Measurements from ENCODE around the gene PEX6.

PEX6 gene

DNA sequence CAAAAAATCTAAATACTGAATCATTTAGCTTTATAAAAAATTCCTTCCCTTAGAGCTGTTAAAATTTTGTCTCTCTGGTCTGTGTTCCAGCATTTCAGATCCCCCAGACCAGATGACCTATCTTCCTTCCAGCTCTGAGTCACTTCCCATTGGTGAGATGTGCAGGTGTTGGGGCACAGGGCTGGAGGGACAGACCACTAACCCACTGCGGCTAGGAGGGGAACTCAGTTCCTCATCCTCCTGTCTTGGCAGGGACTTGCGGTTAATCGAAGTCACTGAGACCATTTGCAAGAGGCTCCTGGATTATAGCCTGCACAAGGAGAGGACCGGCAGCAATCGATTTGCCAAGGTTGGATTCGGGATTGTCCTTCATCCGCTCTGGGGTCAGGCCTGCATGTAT is 43.7 kb downstream of the PEX6 start:
- no peak overlapping the region for H3K9ac ChIP-seq (ENCODE audit: low read length)
- peaks cover 34% of the 10 kb centered on the region for H3K36me3 ChIP-seq (ENCODE audit: control insufficient read depth, insufficient read depth, low read length)

DNA sequence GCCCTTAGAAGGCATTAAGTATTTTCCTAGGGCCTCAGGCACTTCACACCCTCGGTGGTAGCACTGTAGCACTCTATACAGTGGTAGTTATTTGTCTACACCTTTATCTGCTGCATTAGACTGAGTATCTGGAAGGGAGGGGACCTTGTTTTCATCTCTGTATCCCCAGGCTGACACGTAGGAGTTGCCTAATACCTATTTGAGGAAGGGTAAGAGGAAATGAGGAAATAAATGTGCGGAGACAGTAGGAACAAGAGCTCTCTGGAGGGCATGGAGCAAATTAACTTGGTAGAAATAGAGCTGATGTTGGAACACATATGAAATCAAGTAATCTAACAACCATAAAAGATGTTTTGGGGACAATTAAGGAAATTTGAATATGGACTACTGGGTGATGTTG is 45.8 kb downstream of the PEX6 start:
- no peak overlapping the region for H3K4me3 ChIP-seq (ENCODE audit: low read length)
- H3K9ac ChIP-seq (ENCODE audit: low read length) = no peak overlapping the region
- peaks cover 21% of the 10 kb centered on the region for H3K36me3 ChIP-seq (ENCODE audit: control insufficient read depth, insufficient read depth, low read length)
- no peak overlapping the region for H3K27ac ChIP-seq (ENCODE audit: low read depth, low read length)
- H3K4me1 ChIP-seq (ENCODE audit: control insufficient read depth, insufficient read depth, low read length) = peaks cover 11% of the 10 kb centered on the region
- H3K27me3 ChIP-seq (ENCODE audit: control insufficient read depth, insufficient read depth, low read length) = no peaks in the 10 kb centered on the region

More for the DNA sequence above, 43.7 kb downstream of the PEX6 start:
- H3K27ac ChIP-seq (ENCODE audit: low read depth, low read length) = no peak overlapping the region
- H3K4me1 ChIP-seq (ENCODE audit: control insufficient read depth, insufficient read depth, low read length) = peaks cover 3% of the 10 kb centered on the region
- H3K4me3 ChIP-seq (ENCODE audit: low read length) = no peak overlapping the region
- H3K27me3 ChIP-seq (ENCODE audit: control insufficient read depth, insufficient read depth, low read length) = no peaks in the 10 kb centered on the region

DNA sequence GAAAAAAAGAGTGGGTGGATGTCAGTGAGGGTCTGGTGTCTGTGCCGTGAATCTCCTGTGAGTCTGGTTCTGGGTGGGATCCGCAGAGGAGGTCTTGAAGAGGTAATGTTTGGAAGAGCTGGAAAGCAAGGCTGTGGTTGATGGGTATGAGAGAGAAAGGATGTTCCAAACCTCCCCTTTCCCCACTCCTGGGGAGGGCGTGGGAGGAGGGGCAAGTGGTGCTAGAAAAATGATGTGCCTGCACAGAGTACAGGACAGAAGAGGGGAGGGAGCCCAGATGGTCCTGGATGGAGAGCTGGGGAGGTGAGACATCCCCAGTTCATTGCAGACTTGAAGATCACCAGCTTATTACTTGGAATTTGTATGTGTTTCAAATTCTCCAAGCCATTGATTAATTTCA is 46.6 kb downstream of the PEX6 start:
- Histone ChIP-seq H3K27ac (ENCODE audit: low read depth, low read length) (no peak overlapping the region), H3K4me1 (ENCODE audit: control insufficient read depth, insufficient read depth, low read length) (peaks cover 11% of the 10 kb centered on the region), H3K4me3 (ENCODE audit: low read length) (no peak overlapping the region), H3K36me3 (ENCODE audit: control insufficient read depth, insufficient read depth, low read length) (peaks cover 14% of the 10 kb centered on the region), H3K27me3 (ENCODE audit: control insufficient read depth, insufficient read depth, low read length) (no peaks in the 10 kb centered on the region), H3K9ac (ENCODE audit: low read length) (no peak overlapping the region)

GRCh38 chr6:42929821-42930360 is 49.1 kb downstream of the PEX6 start:
- Histone ChIP-seq H3K4me3 (ENCODE audit: low read length) (peak overlapping the region; percentile 90), H3K27ac (ENCODE audit: low read depth, low read length) (peak overlapping the region; percentile 94), H3K36me3 (ENCODE audit: control insufficient read depth, insufficient read depth, low read length) (peaks cover 6% of the 10 kb centered on the region), H3K9ac (ENCODE audit: low read length) (peak overlapping the region; percentile 78), H3K4me1 (ENCODE audit: control insufficient read depth, insufficient read depth, low read length) (peaks cover 11% of the 10 kb centered on the region), H3K27me3 (ENCODE audit: control insufficient read depth, insufficient read depth, low read length) (no peaks in the 10 kb centered on the region)

- H3K27me3 ChIP-seq (ENCODE audit: control insufficient read depth, insufficient read depth, low read length) = no peaks in the 10 kb centered on the region
- H3K4me3 ChIP-seq (ENCODE audit: low read length) = peak within 1 kb of the TSS; percentile 90
- peaks cover 11% of the 10 kb centered on the region for H3K4me1 ChIP-seq (ENCODE audit: control insufficient read depth, insufficient read depth, low read length)
- H3K36me3 ChIP-seq (ENCODE audit: control insufficient read depth, insufficient read depth, low read length) = peaks cover 2% of the 10 kb centered on the region
- peak within 1 kb of the TSS; percentile 78 for H3K9ac ChIP-seq (ENCODE audit: low read length)
- H3K27ac ChIP-seq (ENCODE audit: low read depth, low read length) = peak within 1 kb of the TSS; percentile 94
Observed at GRCh38 chr6:42928986-42929820, 49.8 kb downstream of the PEX6 start, which contains the start of gene CNPY3. CNPY3 (plus strand) TSS chr6:42929480; CDS start chr6:42929571, 91 bp downstream.

GRCh38 chr6:42925248-42925857 is 53.6 kb downstream of the PEX6 start:
- Histone ChIP-seq H3K36me3 (ENCODE audit: control insufficient read depth, insufficient read depth, low read length) (no peaks in the 10 kb centered on the region), H3K4me1 (ENCODE audit: control insufficient read depth, insufficient read depth, low read length) (peaks cover 8% of the 10 kb centered on the region), H3K9ac (ENCODE audit: low read length) (no peak overlapping the region), H3K27me3 (ENCODE audit: control insufficient read depth, insufficient read depth, low read length) (no peaks in the 10 kb centered on the region), H3K4me3 (ENCODE audit: low read length) (no peak overlapping the region), H3K27ac (ENCODE audit: low read depth, low read length) (no peak overlapping the region)

GRCh38 chr6:42923666-42924065 is 55.3 kb downstream of the PEX6 start:
- Histone ChIP-seq H3K9ac (ENCODE audit: low read length) (no peak overlapping the region), H3K27me3 (ENCODE audit: control insufficient read depth, insufficient read depth, low read length) (no peaks in the 10 kb centered on the region), H3K36me3 (ENCODE audit: control insufficient read depth, insufficient read depth, low read length) (no peaks in the 10 kb centered on the region), H3K4me1 (ENCODE audit: control insufficient read depth, insufficient read depth, low read length) (peaks cover 4% of the 10 kb centered on the region), H3K27ac (ENCODE audit: low read depth, low read length) (no peak overlapping the region), H3K4me3 (ENCODE audit: low read length) (no peak overlapping the region)

DNA sequence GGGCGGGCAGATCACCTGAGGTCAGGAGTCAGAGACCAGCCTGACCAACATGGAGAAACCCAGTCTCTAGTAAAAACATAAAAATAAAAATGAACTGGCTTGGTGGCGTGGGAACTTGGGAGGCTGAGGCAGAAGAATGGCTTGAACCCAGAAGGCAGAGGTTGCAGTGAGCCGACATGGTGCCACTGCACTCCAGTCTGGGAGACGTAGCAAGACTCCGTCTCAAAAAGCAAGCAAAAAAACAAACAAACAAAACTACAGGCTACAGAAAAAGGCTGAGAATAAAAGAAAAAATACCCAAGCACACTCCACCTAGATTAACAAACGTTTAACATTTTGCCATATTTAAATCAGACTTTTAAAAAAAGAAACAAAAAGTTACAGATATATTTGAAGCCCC is 57.2 kb downstream of the PEX6 start:
- Histone ChIP-seq H3K27ac (ENCODE audit: low read depth, low read length) (no peak overlapping the region), H3K4me3 (ENCODE audit: low read length) (no peak overlapping the region), H3K9ac (ENCODE audit: low read length) (no peak overlapping the region), H3K36me3 (ENCODE audit: control insufficient read depth, insufficient read depth, low read length) (no peaks in the 10 kb centered on the region), H3K27me3 (ENCODE audit: control insufficient read depth, insufficient read depth, low read length) (no peaks in the 10 kb centered on the region), H3K4me1 (ENCODE audit: control insufficient read depth, insufficient read depth, low read length) (no peaks in the 10 kb centered on the region)

GRCh38 chr6:42916288-42916687 is 62.7 kb downstream of the PEX6 start:
- H3K4me3 ChIP-seq (ENCODE audit: low read length) = no peak overlapping the region
- H3K4me1 ChIP-seq (ENCODE audit: control insufficient read depth, insufficient read depth, low read length) = no peaks in the 10 kb centered on the region
- H3K9ac ChIP-seq (ENCODE audit: low read length) = no peak overlapping the region
- H3K27ac ChIP-seq (ENCODE audit: low read depth, low read length) = no peak overlapping the region
- H3K27me3 ChIP-seq (ENCODE audit: control insufficient read depth, insufficient read depth, low read length) = peaks cover 6% of the 10 kb centered on the region
- H3K36me3 ChIP-seq (ENCODE audit: control insufficient read depth, insufficient read depth, low read length) = no peaks in the 10 kb centered on the region

GRCh38 chr6:42915732-42916131 is 63.2 kb downstream of the PEX6 start, which contains the start of gene PTCRA:
PTCRA (plus strand) TSS chr6:42916053; CDS start chr6:42916070, 17 bp downstream.
- Histone ChIP-seq H3K27me3 (ENCODE audit: control insufficient read depth, insufficient read depth, low read length) (peaks cover 6% of the 10 kb centered on the region), H3K4me1 (ENCODE audit: control insufficient read depth, insufficient read depth, low read length) (no peaks in the 10 kb centered on the region), H3K4me3 (ENCODE audit: low read length) (no peak within 1 kb of the TSS), H3K27ac (ENCODE audit: low read depth, low read length) (no peak within 1 kb of the TSS), H3K36me3 (ENCODE audit: control insufficient read depth, insufficient read depth, low read length) (no peaks in the 10 kb centered on the region), H3K9ac (ENCODE audit: low read length) (no peak within 1 kb of the TSS)

DNA sequence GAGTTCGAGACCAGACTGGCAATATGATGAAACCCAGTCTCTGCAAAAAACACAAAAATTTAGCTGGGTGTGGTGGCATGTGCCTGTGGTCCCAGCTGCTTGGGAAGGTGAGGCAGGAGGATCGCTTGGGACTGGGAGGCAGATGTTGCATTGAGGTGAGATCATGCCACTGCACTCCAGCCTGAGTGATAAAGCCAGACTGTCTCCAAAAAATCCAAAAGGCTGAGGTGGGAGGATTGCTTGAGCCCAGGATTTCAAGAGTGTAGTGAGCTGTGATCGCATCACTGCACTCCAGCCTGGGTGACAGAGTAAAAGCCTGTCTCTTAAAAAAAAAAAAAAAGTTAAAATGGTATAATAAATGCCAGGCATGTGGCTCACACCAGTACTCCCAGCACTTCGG is 64.4 kb downstream of the PEX6 start:
- Histone ChIP-seq H3K4me3 (ENCODE audit: low read length) (no peak overlapping the region), H3K27me3 (ENCODE audit: control insufficient read depth, insufficient read depth, low read length) (peaks cover 6% of the 10 kb centered on the region), H3K36me3 (ENCODE audit: control insufficient read depth, insufficient read depth, low read length) (no peaks in the 10 kb centered on the region), H3K4me1 (ENCODE audit: control insufficient read depth, insufficient read depth, low read length) (no peaks in the 10 kb centered on the region), H3K27ac (ENCODE audit: low read depth, low read length) (no peak overlapping the region), H3K9ac (ENCODE audit: low read length) (no peak overlapping the region)

All from rectal smooth muscle tissue (tissue), 1 donor.